NCI-H2171 treated with DMSO at 0.1 percent for 48 hours (cell line): ENCODE measurements around the gene SH3PXD2B.

ENCODE experiments used
- DNase-seq: peaks from one replicate; lab custom pipeline; 2025; lab: John Stamatoyannopoulos, UW

Gene SH3PXD2B

DNA sequence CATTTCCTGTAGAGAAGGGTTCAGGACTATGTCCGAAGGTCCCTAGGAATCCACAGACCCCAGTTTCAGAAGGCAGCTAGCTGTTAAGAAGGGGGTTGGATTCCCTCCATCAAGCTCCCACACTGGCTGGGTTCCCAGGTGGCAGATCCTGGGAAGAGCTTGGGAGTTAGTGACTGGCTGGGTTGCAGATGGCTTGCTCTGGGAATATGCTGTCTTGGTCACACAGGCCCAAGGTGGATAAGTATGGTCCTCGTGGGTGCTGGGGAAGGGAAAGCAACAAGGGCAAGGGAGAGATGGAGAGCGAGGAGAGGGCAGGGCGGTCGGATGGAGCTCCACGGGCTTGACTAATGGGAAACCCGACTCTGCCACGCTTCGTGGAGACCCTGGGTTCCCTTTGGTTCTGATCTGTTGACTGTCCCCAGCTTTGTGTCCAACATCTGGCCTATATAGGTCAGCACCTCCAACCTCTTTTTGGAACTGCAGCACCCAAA, 17.4 kb downstream of the SH3PXD2B start:
- DNase-seq, result peak; percentile 22

DNA sequence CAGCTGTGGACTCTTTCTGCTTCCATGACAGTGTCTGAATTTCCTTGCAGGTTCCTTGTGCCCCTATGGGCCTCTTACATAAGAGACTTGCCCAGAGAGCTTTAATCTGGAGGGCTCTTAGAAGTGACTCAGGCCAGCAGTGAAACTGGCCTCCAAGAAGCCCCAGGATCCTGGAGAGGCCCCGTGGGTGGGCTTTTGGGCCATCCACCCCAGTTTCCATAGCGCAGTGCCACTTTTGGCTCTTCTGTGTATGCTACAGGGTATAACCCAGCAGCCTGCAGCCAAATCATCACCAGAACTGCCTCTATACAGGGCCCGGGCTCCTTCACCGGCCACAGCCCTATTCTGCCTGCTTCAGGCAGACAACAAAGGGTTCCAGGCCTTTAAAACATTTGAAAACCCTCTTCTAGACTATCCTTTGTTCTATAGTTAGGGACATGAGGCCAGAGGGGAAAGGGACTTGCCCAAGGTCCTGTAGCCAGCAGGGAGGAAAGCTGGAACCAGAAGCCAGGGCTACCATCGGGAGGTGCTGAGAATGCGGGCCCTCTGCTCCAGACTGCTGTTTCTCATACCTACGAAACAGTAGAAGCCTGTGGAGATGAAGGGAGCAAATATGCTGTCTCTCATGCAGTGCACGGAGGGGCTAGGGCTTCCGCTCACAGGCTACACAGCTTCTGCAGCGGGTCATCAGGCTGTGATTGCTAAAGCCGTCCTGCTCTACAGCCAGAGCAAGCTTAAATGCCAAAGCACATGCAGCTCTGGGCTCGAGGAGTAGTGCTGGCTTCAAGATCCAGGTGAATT, 18.0 kb downstream of the SH3PXD2B start:
- no peak for DNase-seq

DNA sequence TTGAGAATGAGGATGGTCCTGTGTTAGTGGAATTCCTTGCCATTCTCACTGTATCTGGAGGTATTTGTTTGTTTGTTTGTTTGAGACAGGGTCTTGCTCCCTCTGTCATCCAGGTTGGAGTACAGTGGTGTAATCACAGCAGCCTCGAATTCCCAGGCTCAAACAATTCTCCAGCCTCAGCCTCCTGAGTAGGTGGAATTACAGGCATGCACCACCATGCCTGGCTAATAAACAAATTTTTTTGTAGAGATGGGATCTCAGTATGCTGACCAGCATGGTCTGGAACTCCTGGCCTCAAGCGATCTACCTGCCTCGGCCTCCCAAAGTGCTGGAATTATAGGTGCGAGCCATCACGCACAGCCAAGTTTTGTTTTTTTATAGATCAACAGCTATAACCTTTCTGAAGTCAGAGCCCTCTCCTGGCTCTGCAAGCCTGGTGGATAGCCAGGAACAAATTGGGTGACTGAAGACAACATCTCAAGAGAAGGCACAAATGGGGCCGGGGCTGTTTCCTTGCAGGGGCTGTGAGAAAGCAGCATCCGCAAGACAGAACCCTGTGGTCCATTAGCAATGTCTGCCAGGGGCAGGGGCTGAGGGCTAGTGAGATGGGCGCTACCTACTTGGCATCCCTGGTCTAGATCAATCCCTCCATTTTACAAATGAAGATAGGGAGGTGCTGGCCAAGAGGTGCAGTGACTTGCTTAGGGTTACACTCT, 18.8 kb downstream of the SH3PXD2B start:
- no peak for DNase-seq

DNA sequence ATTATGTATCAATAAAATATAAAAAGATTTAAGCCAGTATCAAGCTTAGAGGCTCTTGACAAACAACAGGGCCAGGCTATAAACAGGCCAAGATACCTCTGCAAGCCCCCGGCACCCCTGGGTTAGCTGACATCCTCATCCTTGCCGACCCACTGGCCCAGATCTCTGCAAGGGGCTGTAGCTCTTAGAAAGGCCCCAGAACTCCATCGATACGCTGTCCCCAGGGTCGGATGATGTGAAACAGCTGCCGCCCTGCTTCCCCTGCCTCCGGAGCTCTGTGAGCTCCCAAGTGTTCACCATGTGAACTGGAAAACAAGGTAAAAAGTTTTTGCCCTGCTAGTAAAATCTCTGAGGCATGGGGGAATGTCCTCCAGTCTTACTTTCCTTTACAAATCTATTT, 20.1 kb downstream of the SH3PXD2B start:
- no peak for DNase-seq

DNA sequence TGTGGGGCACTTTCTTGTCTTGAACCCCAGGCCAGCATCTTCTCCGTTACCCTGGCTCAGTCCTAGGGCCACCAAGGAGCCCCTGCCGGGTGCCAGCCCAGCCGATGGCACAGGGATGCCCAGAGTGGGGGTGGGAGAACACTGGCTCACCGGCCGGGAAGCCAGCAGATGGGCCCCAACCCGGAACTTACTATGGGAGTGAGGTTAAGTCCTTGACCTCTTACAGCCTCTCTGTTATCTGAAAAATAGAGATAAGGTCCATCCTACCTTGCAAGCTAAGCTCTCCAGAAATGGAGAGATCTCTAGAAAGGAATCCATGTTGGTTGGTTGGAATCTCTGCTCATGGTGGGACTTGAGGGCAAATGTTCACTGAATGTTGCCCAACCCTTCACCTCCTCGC, 20.8 kb downstream of the SH3PXD2B start:
- no peak for DNase-seq

DNA sequence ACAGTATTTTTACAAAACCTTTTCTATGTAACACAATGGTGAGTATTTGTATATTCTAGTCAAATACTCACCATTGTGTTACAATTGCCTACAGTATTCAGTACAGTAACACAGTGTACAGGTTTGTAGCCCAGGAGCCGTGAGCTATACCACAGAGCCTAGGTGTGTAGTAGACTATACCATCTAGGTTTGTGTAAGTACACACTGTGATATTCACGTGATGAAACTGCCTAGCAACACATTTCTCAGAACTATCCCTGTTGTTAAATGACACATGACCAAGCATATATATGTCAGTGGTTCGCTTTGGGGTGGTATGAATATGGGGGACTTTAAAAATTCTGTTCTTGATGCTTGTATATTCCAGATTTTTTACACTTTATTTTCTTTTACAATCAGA, 21.3 kb downstream of the SH3PXD2B start:
- DNase-seq, result no peak

DNA sequence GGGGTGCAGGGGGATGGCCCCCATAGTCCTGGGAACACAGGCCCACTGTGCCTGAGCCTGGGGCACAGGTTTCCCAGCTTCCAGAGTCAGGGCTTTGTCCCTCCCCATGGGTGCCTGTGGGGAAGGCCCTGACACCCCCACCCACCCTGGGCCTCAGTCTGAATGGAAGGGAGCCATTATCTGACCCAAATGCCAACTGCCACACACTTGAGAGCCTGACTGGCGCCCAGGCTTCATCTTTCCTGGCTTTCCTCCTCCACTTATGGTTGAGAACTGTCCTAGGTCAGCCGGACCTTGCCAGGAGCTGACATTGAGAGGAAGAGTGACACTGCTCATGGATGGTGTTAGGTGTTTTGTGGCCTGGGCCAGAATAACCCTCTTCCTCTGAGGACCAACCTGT, 24.0 kb downstream of the SH3PXD2B start:
- no peak for DNase-seq

DNA sequence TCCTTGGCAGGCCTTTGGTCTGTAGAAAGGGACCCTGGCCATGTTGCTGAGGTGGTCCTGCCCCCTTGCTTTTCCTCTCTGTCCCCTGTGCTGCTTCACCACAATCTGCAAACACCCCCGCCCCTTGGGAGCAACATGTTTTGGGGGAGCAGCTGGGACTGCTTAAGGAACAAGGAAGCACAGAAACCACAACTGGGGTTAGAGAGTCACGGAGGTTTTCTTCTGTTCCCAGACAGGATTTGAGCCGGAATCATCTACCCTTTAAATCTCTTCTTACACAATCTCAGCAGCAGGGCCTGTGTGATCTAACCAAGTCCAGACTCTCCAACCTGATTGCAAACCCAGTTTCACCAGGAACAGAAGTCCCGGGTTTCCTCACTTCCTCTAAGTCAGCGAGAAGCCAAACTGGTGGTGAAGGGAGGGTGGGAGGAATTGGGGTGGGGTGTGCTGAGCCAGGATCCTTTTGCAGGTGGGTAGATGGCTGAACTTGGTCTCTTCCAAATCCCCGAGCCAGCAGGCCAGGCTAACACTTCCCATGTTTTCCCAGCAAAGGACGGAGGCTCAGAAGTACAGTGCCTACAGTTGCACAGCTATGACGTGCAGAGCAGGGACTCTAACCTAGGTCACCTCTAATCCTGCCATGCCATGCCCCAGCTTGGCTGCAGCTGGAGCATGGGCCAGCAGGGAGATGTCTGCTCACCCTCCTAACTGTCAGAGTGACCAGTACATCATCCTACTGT, 25.0 kb downstream of the SH3PXD2B start:
- DNase-seq, result no peak

DNA sequence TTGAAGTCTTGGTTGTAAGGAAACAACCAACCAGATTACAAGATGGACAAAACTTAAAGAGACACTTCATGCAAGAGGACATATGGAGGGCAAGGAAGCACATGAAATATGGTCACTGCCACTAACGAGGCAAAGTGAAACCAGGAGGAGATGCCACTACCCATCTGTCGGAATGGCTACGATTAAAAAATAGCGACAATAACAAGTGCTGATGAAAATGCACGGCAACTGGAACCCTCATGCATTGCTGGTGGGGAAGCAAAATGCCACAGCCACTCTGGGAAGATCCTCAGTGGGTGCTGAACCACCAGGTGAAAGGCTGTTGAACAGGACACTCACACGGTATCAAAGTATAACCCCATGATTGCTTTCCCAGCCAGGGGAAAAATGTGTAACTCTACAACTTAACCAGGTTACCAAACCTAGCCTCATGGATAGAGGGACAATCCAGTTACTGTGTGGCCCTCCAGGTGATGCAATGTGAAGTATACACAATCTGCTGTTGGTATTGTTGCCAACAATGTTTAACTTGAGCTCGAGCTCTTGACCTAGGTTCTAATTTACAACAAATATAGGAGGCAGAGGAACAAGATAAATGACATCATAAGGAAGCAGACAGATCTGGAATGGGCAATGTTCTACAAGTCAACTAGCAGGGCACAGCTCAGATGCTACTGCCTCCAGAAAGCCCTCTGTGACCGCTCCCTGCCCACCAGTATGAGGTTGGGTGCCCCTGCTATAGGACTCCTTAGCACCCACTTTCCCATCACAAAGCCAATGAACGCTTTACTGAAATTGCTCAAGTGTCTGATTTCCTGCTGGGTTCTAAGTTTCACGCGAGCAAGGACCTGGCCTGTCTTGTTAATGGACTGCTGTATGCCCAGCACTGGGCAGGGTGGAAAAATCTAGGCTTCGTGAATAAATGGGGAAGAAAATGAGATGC, 25.8 kb downstream of the SH3PXD2B start:
- DNase-seq, result no peak

DNA sequence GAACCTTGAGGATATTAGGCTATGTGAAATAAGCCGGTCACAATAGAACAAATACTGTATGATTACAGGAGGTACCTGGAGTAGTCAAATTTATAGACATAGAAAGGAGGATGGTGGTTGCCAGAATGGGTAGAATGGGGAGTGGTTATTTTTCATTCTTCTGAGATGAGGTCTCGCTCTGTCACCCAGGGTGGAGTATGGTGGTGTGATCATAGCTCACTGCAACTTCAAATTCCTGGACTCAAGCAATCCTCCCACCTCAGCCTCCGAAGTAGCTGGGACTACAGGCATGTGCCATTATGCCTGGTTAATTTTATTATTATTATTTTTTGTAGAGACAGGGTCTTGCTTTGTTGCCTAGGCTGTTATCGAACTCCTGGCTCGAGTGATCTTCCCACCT, 27.1 kb downstream of the SH3PXD2B start:
- no peak for DNase-seq

DNA sequence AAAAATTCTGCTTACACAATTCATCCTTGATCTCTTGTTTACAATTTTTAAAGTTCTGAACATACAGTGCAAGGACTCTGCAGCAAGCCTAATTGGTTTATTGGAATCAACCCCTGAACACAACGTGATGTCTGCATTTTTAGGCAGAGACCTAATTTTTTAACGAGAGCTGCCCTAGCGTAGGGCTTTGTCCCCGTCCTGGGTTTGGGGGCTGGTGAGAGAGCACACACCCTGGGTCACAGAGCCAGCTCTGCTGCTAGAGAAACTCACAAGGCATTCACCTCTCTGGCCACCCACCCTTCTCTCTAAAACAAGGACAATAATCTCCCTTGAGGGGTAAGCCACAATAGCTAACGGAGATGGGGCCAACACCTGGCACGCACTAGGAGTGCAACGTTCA, 28.2 kb downstream of the SH3PXD2B start:
- DNase-seq, result no peak

DNA sequence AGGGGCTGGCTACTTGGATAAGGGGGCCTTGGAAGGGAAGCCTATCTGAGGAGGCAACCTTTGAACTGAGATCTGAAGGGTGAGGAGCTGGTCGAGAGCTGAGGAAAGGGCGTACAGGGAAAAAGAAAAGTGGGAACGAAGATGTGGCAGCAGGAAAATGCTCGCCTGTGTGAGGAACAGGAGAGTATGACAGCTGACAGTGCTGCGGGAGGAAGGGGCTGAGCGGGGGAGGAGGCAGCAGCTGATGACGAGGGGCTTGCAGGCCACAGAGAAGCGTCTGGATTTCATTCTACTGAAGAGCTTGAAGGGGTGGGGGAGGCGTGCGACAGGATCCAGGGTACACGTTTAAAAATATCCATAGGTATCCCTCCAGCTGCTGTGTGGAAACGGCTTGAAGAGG, 28.9 kb downstream of the SH3PXD2B start:
- no peak for DNase-seq

DNA sequence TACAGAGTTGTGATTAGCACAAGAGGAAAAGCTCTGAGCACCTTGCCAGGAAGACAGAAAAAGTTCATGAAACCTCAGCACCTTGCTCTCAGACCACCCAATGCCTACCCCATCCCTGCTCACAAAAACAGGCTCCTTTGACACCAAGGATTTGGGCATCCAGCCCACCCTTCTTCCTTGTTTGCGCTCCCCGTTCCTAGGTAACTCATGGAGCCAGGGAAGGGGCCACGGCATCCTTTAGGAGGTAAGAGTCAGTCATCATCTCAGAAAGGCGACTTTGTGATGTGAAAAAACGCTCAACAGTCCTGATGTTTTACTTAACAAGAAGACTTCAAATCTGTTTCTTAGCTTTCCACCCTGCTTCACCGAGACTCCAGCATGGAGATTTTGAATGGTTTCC, 29.5 kb downstream of the SH3PXD2B start:
- DNase-seq, result no peak

DNA sequence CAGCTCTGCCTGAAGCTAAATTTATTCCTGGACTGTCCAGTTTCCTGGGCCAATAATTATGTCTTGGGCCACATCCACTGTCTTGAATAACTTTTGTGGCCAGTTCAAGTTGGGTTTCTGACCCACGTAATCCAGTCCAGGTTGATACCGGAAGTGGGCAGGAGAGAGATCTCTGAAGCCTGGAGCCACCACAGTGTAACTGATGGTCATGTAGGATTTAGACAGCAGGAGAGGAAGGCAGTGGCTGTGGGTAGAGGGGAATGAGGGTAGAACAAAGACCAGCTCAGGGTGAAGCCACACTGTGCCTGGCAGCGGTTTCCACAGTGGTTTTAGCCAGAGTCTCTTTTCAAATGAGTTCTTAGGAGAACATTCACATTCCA, 30.2 kb downstream of the SH3PXD2B start:
- no peak for DNase-seq

DNA sequence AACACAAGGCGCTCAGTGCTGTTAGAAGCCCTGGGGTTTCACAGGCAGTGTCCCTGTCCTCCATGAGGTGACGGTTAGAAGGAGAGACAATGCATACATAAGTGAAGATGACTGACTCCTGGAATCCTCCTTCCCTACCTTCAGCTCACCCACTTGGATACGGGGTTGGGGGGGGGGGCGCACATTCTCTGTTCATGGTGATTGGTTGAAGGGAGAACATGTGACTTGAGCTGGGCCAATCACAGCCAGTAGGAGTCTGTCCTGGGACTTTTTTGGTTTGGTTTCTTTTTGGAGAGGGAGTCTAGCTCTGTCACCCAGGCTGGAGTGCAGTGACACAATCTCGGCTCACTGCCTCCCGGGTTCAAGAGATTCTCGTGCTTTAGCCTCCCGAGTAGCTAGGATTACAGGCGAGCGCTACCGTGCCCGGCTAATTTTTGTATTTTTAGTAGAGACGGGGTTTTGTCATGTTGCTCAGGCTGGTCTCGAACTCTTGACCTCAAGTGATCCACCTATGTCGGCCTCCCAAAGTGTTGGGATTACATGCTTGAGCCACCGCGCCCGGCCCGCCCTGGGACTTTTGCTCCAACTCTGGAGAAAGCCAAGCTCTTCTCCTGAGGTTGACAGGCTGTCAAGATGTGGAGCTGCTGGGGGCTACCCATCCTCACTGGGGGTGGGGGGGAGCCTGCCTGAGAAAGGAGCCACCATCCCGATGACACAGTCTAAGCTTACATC, 30.8 kb downstream of the SH3PXD2B start:
- DNase-seq, result no peak

DNA sequence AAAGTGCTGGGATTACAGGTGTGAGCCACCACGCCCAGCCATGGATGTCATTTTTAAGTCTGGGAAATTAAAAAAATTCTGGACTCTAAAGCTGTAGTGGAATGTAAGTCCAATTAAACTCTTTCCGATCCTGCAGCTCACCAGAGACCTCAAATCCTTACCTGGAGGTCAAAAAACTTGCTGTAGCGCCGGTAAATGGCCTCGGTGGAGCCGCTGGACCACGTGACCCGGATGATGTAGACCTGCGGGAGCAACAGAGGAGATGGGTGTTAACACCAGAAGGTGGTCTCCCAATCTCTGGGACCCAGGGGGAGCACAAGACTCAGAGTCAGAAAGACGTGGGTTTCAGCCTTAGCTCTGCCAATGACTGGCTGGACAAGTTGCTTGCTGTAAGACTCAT, 32.1 kb downstream of the SH3PXD2B start:
- no peak for DNase-seq

DNA sequence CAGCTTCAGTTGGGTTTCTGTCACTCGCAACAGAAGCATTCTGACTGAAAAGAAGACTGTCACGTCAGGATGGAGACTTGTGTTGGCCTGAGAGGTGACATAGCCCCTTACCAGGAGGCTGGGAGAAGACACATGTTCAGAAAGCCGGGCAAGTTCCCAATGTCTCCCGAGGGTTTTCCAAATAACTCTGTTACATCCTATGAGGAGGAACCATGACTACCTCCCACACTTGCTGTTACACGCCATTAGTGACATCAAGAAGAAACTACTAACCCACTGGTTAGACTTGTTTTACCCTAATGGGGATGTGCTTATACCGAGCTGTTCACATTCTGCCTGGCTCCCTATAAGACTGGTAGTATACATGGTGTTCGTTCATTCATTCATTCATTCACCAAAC, 33.3 kb downstream of the SH3PXD2B start:
- DNase-seq, result no peak

DNA sequence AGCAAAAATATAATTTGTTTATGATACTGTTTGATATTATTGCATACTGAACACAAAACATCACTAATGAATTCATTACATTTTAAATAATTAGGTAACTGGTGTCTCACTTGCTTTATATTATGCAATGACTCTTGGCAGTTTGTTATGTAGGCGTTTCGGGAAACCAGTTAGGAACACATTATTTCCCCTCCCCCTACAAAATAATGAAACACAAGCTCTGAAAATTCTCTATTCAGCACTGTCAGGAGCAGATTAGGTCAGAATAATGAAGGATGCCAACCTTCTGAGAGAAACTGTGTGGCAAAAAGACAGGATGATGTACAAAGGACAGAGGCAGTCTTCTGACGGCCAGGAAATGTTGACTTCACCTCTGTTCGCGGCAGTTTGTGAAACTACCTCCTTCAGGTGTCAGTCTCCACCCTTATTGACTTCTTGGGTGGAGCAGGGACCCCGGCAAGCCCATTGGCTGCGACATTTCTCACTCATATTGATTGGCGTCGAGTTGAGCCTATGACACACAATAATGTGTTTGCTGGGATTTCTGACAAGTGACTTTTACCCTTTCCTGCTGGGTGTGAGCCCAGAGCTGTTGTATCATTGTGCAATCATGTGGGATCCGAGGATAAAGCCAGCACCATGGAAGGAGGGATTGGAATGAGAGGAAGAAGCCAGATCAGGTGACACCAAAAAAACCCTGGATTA, 33.9 kb downstream of the SH3PXD2B start:
- peak; percentile 48 for DNase-seq

DNA sequence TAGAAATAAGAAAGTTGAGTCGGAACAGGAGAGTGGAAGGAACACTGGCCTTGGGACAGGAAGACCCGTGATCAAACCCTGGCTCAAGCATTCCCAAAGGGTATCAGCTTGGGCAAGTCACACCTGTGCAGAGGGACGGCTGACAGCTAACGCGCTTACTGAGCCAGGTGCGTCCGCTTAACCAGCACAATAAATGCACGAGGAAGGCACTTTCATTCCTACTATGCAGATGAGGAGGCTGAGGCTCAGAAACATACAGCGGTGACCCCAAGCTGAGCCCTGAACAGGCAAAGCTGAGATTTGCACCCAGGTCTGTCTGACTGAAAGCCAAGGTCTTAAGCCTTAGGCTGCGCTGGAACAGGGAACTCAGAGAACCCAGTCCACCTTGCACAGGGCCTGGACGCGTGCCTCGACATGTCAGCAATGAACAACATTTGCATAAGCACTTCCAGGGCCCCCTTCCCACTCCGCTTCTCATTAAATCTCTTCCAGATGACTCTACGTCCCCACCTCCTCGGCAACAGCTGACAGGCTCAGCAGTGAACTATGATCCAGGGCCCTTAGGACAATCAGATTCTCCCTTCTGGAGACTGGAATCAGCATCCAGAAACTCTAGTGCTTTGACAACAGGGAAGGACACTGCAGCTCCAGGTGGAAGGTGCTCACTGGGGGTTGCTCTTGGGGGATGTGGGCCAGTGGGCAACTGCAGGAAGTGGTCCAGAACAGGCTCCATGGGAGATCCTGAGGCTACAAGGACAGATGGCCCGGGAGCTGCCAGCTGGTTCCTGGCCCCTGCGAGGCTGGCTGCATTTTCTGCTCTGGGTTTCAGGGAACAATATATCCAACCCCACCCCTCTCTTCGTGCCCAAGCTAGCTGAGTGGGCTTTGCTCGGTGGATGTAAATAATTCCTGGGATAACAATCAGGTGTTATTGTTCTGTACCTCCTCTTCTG, 35.2 kb downstream of the SH3PXD2B start:
- DNase-seq, result peak; percentile 75
